MG63 (cell line): ENCODE data around the gene CAPZB. TPM values are rescaled to one million over a fixed set of nuclear protein-coding genes. Genes with fewer than 3 reads are reported as not detected.
A peak's percentile ranks its signal among the peaks of the same experiment; 100 is the strongest.

Experiments used
- DNase-seq: peaks from one replicate; pipeline ENCODE4 v3.0.0-alpha.2; 2020
- H3K27me3 ChIP-seq: fragments of 250-450 bp; sonication (Bioruptor Pico); 2 replicates; pipeline ENCODE4 v1.5.1; 2020; ENCODE audit warnings: mild to moderate bottlenecking, moderate library complexity
- H3K36me3 ChIP-seq: fragments of 250-450 bp; sonication (Bioruptor Pico); 2 replicates; pipeline ENCODE4 v1.5.1; 2020; ENCODE audit warnings: mild to moderate bottlenecking, moderate library complexity
- H3K4me3 ChIP-seq: fragments of 250-450 bp; sonication (Bioruptor Pico); 2 replicates; pipeline ENCODE4 v1.5.1; 2020; ENCODE audit warnings: mild to moderate bottlenecking, moderate library complexity
- H3K9me3 ChIP-seq: fragments of 250-450 bp; sonication (Bioruptor Pico); 2 replicates; pipeline ENCODE4 v1.5.1; 2020; ENCODE audit warnings: mild to moderate bottlenecking, moderate library complexity
- total RNA-seq: library from RNA; depleted of rRNA; stranded (reverse); fragments of >200 nt; shearing (Covaris generic); gene quantifications from 2 replicates; pipeline ENCODE4 v1.2.3, GENCODE V29; 2014; ENCODE audit warnings: low replicate concordance

Gene CAPZB
- total RNA-seq, 1 experiment from 2014 or later, result 357 TPM

DNA sequence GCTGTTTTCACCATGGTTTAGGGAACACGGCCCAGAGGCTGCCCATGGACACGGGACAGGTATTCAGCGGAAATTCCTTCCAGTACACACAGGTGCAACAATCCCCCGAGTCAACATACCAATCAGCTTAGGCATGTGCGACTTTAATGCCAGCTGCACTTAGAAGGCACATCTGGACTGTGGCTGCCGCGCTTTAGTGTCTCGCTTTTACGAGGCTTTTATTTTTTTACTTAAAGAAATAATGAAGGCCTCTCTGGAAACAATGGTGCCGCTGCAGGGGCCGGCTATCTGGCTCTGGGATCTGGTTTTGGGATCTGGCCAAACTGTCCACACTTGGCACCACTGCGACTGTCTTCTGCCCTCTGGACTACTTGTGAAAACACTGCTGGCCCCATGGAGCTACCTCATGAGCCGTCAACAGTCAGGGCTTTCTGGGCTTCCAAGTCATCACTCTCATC is 117.7 kb downstream of the CAPZB start:
- no peak for DNase-seq
- H3K9me3 ChIP-seq, result no peaks in the 10 kb centered on the region
- H3K27me3 ChIP-seq, result no peaks in the 10 kb centered on the region
- no peak overlapping the region for H3K4me3 ChIP-seq
- H3K36me3 ChIP-seq, result peaks cover 5% of the 10 kb centered on the region

GRCh38 chr1:19366599-19367536 is 118.5 kb downstream of the CAPZB start:
- Histone ChIP-seq H3K9me3 (no peaks in the 10 kb centered on the region), H3K4me3 (no peak overlapping the region), H3K27me3 (no peaks in the 10 kb centered on the region), H3K36me3 (peaks cover 5% of the 10 kb centered on the region)
- DNase-seq, result no peak

- DNase-seq, result no peak
- Histone ChIP-seq H3K27me3 (no peaks in the 10 kb centered on the region), H3K9me3 (no peaks in the 10 kb centered on the region), H3K36me3 (peaks cover 5% of the 10 kb centered on the region), H3K4me3 (no peak overlapping the region)
These were observed 119.6 kb downstream of the CAPZB start for GRCh38 chr1:19365721-19366120.

GRCh38 chr1:19363536-19364152 is 121.7 kb downstream of the CAPZB start:
- H3K27me3 ChIP-seq, result no peaks in the 10 kb centered on the region
- peaks cover 5% of the 10 kb centered on the region for H3K36me3 ChIP-seq
- no peak for DNase-seq
- H3K4me3 ChIP-seq, result no peak overlapping the region
- H3K9me3 ChIP-seq, result no peaks in the 10 kb centered on the region

- peak; percentile 68 for DNase-seq
- Histone ChIP-seq H3K4me3 (no peak overlapping the region), H3K27me3 (no peaks in the 10 kb centered on the region), H3K36me3 (peaks cover 7% of the 10 kb centered on the region), H3K9me3 (no peaks in the 10 kb centered on the region)
These were observed 123.7 kb downstream of the CAPZB start for GRCh38 chr1:19361611-19362147.

DNA sequence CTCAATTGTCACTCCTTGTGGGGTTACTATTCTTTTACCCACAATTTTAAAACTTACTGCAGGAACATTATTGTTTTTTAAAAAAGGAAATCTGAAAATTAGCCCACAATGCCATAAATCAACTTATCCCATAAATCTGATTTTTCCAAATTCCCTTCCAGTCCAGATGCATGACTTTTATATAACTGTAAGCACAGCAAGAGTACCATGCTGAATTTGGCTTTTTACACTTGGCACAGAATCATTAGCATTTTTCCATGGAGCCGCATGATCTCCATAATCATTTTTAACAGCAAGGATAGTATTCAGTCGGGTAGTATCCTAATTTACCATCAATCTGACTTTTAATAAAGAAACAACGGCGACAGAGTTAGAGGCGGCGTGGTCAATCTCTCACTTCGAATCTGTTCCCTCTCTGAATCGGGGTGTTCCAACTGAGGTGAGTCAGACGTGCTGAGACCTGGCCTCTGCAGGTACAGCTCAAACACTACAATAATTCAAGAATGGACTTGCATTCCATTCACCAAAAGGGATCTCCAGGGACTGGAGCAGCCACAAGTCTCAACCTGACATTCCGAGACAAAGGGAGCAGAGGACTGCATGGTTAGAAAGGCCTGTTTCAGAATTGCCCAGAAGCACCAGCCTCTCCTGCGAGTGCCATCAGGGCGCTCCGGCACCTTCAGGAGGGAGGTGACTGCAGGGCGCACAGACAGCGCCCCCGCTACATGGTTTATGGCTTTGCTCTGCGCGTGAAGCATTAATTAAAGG is 124.3 kb downstream of the CAPZB start:
- H3K4me3 ChIP-seq, result no peak overlapping the region

DNA sequence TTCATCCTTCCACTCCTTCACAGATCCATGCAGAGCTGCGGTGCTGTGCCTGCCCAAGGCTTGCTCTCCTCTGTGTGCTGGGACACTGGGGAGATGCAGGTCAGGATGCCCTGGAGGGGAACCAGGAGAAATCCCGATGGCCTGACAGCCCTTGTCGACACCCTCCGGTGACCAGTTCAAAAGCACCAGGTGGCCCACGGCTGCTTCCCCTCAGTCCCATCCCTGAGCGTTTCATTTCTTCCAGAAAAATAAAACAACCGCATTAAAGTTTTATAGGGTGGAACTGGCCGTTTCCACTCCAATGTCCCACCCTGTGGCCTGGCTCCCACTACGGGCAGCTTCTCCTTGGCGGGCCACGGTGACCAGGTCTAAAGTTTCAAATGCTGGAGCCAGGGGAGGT is 124.9 kb downstream of the CAPZB start:
- DNase-seq, result no peak
- no peak overlapping the region for H3K4me3 ChIP-seq
- peaks cover 18% of the 10 kb centered on the region for H3K36me3 ChIP-seq
- no peaks in the 10 kb centered on the region for H3K27me3 ChIP-seq
- no peaks in the 10 kb centered on the region for H3K9me3 ChIP-seq

More for the DNA sequence above, 124.3 kb downstream of the CAPZB start:
- peaks cover 12% of the 10 kb centered on the region for H3K36me3 ChIP-seq
- DNase-seq, result no peak
- no peaks in the 10 kb centered on the region for H3K9me3 ChIP-seq
- H3K27me3 ChIP-seq, result no peaks in the 10 kb centered on the region

GRCh38 chr1:19360016-19360415 is 125.3 kb downstream of the CAPZB start:
- H3K4me3 ChIP-seq, result no peak overlapping the region
- peaks cover 17% of the 10 kb centered on the region for H3K36me3 ChIP-seq

DNA sequence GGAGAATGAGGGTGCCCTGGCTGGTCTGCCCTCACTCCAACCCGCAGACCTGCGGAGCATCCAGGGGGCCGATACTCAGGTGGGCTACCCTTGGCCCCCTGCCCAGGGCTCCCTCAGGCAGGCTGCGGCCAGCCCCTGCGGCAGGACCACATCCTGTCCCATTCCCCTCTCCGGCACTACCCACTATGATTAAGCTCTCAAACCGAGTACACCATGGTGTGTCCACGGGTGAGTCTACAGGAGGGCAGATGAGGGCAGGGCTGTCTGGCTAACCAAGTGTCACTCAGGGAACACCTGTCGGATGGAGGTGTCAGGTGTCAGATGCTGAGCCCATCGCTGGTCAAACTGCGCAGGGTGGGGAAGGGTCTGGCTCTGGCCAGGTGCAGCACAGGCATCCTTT is 126.0 kb downstream of the CAPZB start:
- no peak for DNase-seq
- no peak overlapping the region for H3K4me3 ChIP-seq
- no peaks in the 10 kb centered on the region for H3K9me3 ChIP-seq
- peaks cover 19% of the 10 kb centered on the region for H3K36me3 ChIP-seq
- no peaks in the 10 kb centered on the region for H3K27me3 ChIP-seq

More at GRCh38 chr1:19360016-19360415, 125.3 kb downstream of the CAPZB start:
- no peaks in the 10 kb centered on the region for H3K9me3 ChIP-seq
- H3K27me3 ChIP-seq, result no peaks in the 10 kb centered on the region
- no peak for DNase-seq

- H3K27me3 ChIP-seq, result no peaks in the 10 kb centered on the region
- no peak overlapping the region for H3K4me3 ChIP-seq
- no peaks in the 10 kb centered on the region for H3K9me3 ChIP-seq
- no peak for DNase-seq
- peaks cover 19% of the 10 kb centered on the region for H3K36me3 ChIP-seq
These were observed 126.6 kb downstream of the CAPZB start for GRCh38 chr1:19358710-19359109.

GRCh38 chr1:19357299-19357986 is 127.9 kb downstream of the CAPZB start:
- Histone ChIP-seq H3K36me3 (peaks cover 24% of the 10 kb centered on the region), H3K4me3 (no peak overlapping the region)

GRCh38 chr1:19356266-19356665 is 129.1 kb downstream of the CAPZB start:
- Histone ChIP-seq H3K36me3 (peaks cover 24% of the 10 kb centered on the region), H3K4me3 (no peak overlapping the region), H3K9me3 (no peaks in the 10 kb centered on the region), H3K27me3 (no peaks in the 10 kb centered on the region)
- no peak for DNase-seq

More at GRCh38 chr1:19357299-19357986, 127.9 kb downstream of the CAPZB start:
- H3K9me3 ChIP-seq, result no peaks in the 10 kb centered on the region
- DNase-seq, result no peak
- no peaks in the 10 kb centered on the region for H3K27me3 ChIP-seq

DNA sequence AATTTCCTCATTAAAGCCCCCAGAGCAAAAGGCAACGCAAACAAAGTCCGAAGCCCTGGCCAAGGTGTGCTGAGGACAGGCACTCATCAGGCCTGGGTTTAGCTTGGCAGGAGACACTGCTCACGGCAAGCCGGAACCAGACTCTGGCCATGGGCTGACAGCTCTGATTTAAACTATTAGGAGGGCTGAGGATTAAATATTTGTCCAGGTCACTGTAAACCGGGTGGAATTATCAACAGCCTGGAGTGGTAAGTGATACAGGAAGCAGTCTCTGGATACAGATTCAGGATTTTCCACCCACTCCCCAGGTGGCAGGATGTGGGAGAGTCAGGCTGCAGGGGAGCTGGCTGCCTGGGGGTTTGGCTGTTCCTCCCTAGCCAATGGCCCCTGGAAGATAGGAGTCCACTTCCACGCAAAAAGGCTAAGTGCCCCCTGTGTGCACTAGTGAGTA is 130.8 kb downstream of the CAPZB start:
- H3K27me3 ChIP-seq, result no peaks in the 10 kb centered on the region
- H3K9me3 ChIP-seq, result no peaks in the 10 kb centered on the region
- DNase-seq, result no peak
- H3K36me3 ChIP-seq, result peaks cover 28% of the 10 kb centered on the region
- H3K4me3 ChIP-seq, result no peak overlapping the region

GRCh38 chr1:19353596-19353995 is 131.7 kb downstream of the CAPZB start:
- no peaks in the 10 kb centered on the region for H3K27me3 ChIP-seq
- no peak overlapping the region for H3K4me3 ChIP-seq
- H3K9me3 ChIP-seq, result no peaks in the 10 kb centered on the region
- H3K36me3 ChIP-seq, result peaks cover 31% of the 10 kb centered on the region
- no peak for DNase-seq

DNA sequence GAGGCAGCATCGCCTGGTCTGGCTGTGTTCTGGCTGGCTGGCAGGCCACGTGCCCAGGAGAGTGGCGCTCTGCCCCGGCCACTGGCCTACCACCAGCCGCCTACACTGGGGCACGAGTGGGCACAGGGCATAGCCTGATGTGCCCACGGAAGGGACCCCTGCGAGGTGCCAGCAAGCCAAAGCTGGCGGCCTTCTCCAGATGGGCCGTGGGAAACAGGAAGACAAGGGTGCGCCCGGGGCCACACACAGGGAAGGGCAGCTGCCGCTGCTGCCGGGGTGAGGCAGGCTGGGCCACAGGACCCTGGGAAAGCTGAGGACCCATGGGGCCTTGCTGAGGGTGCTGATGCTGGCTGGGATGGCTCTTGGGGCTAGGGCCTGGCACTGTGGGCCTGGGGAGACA is 132.5 kb downstream of the CAPZB start:
- no peak for DNase-seq
- no peaks in the 10 kb centered on the region for H3K27me3 ChIP-seq
- H3K36me3 ChIP-seq, result peaks cover 33% of the 10 kb centered on the region
- H3K4me3 ChIP-seq, result no peak overlapping the region
- H3K9me3 ChIP-seq, result no peaks in the 10 kb centered on the region

- no peaks in the 10 kb centered on the region for H3K27me3 ChIP-seq
- no peak for DNase-seq
- H3K36me3 ChIP-seq, result peaks cover 32% of the 10 kb centered on the region
- no peak overlapping the region for H3K4me3 ChIP-seq
- no peaks in the 10 kb centered on the region for H3K9me3 ChIP-seq
These were observed 133.5 kb downstream of the CAPZB start for GRCh38 chr1:19351873-19352272.
